HG03095 (cell line): Measurements from ENCODE around the gene CSTPP1.
"Not testable (repeated sequence)": the region's sequence is repeated elsewhere in the genome, so short reads cannot be mapped to it uniquely, and the experiment has no call there.

Experiments
- ATAC-seq: cut with Tn5 transposase; IDR thresholded peaks from one replicate; pipeline ENCODE4 v1.9.1; 2021; ENCODE audit warnings: moderate library complexity; ENCODE audit not compliant: unreplicated experiment

Gene CSTPP1

DNA sequence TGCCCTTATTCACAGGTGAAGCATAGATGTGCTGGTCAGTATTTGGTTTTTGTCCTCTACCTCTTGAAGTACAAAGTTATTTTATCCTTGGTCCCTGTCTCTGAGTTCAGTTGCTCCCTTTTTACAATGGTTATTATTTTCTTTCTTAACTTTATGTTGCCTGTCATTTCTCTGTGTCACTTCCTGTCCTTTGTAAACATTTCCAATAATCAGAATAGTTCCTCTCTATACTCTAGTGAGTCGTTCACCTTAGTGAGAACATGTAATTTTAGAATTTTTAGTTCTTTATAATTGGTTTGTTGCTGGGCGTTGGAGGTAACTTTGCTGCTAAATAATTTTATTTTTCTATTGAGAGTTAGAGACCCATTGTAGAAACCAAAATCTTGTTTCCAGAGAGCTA is 16.0 kb downstream of the CSTPP1 start:
- ATAC-seq: no peak

DNA sequence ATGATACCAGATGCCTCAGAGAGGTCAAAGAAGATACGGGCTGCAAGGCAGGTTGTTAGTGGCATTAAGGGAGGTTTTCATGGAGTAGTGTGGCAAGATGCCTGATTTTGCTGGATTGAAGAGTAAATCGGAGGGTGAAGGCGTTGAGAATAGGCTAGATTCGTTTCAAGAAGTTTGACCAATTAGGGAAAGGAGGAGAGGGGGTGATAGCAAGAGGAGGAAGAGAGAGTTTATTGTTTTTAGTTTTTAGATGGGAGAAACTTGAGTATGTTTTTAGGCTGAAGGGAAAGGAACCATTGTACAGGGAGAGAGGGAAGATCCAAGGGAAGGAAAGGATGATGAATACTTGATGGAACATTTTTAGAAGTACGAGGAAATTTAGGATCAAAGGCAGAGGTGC is 16.5 kb downstream of the CSTPP1 start:
- ATAC-seq: no peak

DNA sequence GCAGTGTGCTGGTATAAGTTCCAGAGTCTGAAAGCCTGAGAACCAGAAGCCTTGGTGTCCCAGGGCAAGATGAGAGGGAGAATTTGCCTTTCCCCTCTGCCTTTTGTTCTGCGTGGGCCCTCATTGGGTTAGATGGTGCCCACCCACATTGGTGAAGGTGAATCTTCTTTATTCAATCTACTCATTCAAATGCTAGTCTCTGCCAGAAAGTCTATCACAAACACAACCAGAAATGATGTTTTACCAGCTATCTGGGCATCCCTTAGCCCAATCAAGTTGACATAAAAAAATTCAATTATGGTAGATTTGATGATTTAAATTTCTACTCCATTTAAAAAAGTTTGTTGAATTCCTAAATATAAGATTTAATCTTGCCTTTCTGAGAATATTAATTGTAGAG is 22.2 kb downstream of the CSTPP1 start:
- no peak for ATAC-seq

DNA sequence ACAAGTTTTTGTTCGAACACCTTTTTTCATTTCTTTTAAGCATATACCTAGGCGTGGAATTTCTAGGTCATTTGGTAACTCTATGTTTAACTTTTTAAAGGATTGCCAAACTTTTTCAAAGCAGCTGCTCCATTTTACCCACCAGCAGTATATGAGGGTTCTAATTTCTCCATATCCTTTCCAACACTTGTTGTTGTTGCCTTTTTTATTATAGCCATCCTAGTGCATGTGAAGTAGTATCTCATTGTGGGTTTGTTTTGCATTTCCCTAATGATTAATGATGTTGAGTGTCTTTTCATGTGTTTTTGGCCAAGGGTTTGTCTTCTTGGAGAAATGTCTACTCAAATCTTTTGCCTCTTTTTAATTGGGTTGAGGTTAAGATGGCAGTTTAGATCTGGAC is 24.5 kb downstream of the CSTPP1 start:
- ATAC-seq: no peak

DNA sequence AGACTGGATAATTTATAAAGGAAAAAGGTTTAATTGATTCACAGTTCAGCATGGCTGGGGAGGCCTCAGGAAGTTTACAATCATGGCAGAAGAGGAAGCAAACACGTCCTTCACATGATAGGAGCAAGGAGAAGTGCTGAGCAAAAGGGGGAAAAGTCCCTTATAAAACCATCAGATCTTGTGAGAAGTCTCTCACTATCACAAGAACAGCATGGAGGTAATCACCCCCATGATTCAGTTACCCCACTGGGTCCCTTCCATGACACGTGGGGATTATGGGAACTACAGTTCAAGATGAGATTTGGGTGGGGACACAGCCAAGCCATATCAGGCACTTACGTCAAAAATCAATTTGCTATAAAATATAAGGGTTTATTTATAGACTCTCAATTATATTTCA is 25.3 kb downstream of the CSTPP1 start:
- not testable (repeated sequence) for ATAC-seq

DNA sequence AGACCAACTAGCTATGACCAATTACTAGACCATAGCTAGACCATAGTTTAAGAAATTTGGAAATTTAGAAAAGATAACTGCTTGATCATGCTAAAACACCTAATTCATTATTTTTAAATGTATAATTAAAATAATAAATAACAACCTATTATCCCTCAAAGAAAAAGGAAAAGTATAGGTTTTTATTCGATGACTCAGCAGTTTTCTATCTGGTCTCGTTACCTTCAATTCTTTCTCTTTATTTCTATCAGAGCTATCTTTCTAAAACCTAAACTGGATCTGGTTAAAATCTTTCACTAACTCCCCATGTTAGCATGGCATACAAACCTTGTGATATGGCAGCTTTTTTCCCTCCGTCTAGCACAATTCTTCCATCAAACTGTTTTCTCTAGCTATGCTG is 27.3 kb downstream of the CSTPP1 start:
- ATAC-seq: no peak

DNA sequence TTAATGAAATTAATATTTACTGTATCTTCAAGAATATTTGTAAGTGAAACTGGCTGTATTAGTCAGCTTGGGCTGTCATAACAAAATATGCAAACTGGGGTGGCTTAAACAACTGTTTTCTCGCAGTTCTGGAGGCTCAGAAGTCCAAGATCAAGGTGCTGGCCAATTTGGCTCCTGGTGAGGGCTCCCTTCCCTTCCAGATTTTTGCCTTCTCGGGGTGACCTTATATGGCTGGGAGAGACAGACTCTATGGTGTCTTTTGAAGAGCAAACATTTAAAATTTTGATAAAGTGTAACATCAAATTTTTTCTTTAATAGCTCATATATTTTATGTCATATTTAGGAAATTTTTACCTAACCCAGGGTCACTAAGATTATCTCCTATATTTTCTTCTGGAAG is 30.2 kb downstream of the CSTPP1 start:
- no peak for ATAC-seq

DNA sequence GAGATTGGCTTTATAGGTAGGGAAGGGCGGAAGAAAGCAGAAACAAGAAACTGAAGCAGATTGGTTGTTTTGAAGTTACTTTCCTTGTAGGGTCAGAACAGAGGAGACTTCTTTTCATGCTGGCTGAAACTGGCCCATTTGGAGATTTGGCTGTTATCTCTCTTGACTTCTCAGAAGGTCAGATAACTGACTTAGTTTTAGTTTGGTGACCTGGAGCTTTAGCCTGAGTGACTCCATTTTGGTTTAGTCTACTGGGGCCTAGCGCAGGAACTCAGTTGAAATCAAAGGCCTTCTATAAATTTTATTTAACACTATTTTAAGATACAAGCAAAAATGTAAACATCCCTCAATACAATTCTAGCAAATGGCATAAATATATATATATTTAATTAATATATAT is 31.4 kb downstream of the CSTPP1 start:
- no peak for ATAC-seq

- ATAC-seq: no peak
These were observed 32.8 kb downstream of the CSTPP1 start for GRCh38 chr11:46969379-46969778.

GRCh38 chr11:46970913-46971625 is 34.5 kb downstream of the CSTPP1 start:
- ATAC-seq: no peak

GRCh38 chr11:46972343-46972742 is 35.8 kb downstream of the CSTPP1 start:
- no peak for ATAC-seq

GRCh38 chr11:46972821-46973220 is 36.3 kb downstream of the CSTPP1 start:
- ATAC-seq: no peak

- no peak for ATAC-seq
These were observed 39.8 kb downstream of the CSTPP1 start for GRCh38 chr11:46976182-46976854.

DNA sequence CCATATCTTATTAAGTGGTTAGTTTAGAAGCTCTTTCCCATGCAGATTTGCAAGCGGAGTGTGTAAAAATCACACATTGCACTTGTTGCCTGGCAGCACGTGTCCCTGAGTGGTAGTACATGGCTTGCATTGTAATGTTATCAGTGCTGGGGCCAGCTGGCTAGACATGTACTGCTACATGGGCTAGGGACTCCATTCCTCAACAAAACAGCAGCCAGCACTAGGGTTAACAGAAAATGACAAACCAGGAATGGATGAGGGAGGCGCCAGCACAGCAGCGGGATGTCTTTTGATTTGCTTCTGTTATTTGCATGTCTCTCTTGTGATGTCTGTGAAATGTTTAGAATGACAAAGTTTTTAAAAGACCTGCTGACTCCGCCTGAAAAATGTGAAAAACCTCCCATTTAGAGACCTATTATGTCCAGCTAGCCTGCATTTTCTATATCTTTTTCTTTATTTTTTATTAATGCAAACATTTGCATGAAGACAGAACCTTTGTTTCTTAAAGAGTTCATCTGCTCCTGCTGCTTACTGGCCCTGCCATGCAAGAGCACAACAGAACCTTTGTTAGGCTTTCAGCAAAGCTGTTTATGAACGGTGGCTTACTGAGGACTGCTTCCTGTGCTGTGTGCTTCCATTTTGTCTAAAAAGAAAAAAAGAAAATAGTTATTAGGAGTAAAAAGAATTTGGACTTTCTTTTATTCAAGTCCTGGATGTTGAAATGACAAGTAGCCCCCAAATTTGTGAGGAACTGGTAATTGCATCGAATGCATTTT is 40.7 kb downstream of the CSTPP1 start:
- ATAC-seq: no peak

DNA sequence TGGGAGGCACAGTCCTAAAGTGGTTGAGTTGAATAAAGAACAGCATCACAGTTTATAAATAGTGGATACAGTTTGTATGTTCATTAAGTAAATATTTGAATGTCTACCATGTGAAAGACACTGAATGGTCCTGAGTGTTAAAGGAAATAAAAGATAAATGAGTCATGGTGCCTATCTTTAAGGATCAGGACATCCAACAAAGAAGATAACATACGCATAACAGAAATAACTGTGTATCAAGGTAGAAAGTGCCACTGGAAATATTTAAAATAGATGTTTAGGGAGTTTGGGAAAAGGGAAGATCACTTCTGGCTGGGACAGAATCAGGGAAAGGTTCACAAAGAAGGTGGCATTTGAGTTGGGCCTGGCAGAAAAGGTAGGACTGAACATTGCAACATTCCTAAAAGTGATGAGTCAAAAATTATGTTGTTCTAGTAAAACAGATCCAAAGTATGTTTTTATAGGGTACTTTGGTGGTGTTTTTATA is 41.5 kb downstream of the CSTPP1 start:
- ATAC-seq: no peak

- no peak for ATAC-seq
These were observed 42.8 kb downstream of the CSTPP1 start for GRCh38 chr11:46979358-46979757.

- no peak for ATAC-seq
These were observed 44.9 kb downstream of the CSTPP1 start for GRCh38 chr11:46981436-46981835.

- ATAC-seq: no peak
These were observed 46.4 kb downstream of the CSTPP1 start for GRCh38 chr11:46982797-46983452.

GRCh38 chr11:46983598-46983997 is 47.0 kb downstream of the CSTPP1 start:
- no peak for ATAC-seq

- ATAC-seq: no peak
These were observed 48.0 kb downstream of the CSTPP1 start for GRCh38 chr11:46984548-46984947.

DNA sequence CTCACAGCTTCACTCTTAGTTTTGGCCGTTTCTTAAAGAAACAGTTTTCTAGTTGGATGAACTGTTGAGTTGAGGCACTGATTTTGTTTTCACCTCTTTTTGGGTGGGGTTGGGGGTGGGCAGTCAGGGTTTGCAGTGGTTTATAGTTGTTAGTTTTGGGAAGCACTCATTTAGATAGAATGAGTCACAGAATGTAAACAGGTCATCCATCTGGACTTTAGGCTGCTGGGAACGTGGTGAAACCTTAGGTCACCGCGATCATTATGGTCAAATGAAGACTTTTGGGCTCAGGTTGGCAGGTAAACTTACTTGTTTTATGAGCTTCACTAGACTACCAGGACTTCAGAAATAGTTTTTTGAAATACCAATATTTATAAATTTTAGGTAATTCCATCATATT is 48.4 kb downstream of the CSTPP1 start:
- no peak for ATAC-seq
